Fibroblast of mammary gland (primary cell): ENCODE measurements around the gene ZNF211.

Experiments used
- DNase-seq: peaks from one replicate; pipeline ENCODE4 v3.0.0-alpha.2; 2010; ENCODE audit warnings: low read depth
- H3K4me3 ChIP-seq: 2 replicates; pipeline ENCODE4 v1.5.1; 2011; ENCODE audit warnings: low read depth, mild to moderate bottlenecking, low read length, moderate library complexity; ENCODE audit not compliant: control insufficient read depth
- CTCF ChIP-seq: conservative IDR thresholded peaks from 2 replicates; pipeline ENCODE4 v1.5.1; 2011; ENCODE audit warnings: low read depth, low read length, inconsistent platforms; ENCODE audit not compliant: control insufficient read depth, insufficient read depth

The ZNF211 gene

GRCh38 chr19:57637379-57637778 lies 4.4 kb downstream of the ZNF211 start:
- no peak for TF ChIP-seq CTCF
- no peak overlapping the region for H3K4me3 ChIP-seq
- DNase-seq, result no peak

DNA sequence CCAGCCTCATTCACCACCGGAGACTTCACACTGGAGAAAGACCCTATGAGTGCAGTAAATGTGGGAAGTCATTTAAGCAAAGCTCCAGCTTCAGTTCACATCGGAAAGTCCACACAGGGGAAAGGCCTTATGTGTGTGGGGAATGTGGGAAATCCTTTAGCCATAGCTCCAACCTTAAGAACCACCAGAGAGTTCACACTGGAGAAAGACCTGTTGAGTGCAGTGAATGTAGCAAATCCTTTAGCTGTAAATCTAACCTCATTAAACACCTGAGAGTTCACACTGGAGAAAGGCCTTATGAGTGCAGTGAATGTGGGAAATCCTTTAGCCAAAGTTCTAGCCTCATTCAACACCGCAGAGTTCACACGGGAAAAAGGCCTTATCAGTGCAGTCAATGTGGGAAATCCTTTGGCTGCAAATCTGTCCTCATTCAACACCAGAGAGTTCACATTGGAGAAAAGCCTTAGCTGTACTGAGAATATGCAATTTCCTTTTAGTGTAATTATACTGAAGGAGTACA lies 8.8 kb downstream of the ZNF211 start:
- no peak overlapping the region for H3K4me3 ChIP-seq
- no peak for DNase-seq
- no peak for TF ChIP-seq CTCF

DNA sequence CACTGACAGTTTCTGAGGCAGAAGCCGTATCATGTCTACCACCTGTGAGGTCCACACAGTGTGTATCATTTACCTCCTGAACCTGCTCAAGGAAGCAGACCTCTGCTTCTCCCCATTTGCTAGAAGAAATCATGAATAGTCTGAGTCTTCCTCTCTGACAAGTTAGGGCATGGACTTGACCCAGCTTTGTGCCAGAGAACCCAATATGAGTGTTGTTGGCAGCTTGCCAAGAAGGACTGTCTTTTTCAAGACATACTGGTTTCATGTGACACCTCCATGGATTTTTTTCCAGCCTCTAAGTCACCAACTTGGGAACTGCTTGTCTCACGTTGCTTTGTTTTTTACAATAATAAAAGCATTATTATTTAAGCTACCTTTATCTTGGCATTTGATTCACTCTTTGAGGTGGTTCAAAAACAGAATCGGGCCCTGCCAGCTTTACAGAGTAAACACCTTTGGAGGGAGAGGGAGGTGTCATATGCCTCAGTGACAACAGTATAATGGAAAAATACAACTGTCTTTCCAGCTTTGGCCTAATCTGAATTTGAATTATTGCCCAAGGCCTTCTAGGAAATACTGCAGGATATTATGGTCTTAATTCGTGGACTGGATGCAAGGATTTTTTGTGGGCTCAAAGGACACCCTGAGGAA lies 9.6 kb downstream of the ZNF211 start:
- no peak for TF ChIP-seq CTCF
- DNase-seq, result no peak
- H3K4me3 ChIP-seq, result no peak overlapping the region

DNA sequence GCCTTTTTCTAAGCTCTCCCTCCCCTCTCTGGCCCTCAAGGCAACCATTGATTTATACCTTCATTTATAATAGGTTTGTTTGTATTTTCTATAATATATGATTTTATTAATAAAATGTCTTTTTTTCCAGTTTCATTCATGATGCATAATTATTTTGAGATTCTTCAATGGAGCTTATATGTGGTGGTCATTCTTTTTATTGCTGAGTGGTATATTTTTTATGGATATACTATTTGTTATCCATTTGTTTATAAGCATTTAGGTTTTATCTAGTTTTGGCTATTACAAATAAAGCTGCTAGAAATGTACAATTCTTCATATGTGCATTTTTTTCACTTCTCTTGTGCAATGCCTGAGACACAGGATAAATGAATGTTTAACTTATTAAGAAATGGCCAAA lies 10.8 kb downstream of the ZNF211 start:
- no peak for DNase-seq
- no peak overlapping the region for H3K4me3 ChIP-seq
- no peak for TF ChIP-seq CTCF

DNA sequence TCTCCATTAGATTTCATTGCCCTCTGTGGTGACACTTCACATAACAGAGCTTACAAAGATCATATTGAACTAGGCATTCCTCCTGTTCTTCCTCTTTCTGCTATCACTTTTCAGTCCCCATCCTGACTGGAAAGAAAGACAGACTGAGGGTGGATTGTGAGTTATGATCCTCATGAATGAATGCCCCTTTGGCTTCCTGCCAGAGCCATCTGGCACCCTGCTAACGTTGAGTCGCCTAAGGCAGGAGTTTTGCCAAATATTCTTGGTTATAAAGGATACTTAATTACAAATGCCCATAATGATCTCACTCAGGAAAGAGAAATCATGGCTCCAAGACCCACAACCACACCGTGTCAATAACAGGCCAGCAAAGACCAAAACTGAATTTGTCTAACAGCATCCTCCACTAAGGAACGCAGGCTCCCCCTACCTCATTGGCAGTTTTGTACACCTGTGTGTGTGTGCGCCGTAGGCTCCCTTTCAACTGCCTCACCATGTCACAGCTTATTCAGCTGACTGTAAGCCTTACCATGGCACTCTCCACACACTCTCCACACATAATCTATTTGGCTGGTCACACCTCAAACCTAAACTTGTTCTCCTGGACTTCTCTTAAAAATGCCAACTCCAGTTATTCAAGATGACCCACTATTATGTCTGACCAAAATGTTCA lies 15.5 kb downstream of the ZNF211 start:
- TF ChIP-seq CTCF, result no peak
- DNase-seq, result no peak

DNA sequence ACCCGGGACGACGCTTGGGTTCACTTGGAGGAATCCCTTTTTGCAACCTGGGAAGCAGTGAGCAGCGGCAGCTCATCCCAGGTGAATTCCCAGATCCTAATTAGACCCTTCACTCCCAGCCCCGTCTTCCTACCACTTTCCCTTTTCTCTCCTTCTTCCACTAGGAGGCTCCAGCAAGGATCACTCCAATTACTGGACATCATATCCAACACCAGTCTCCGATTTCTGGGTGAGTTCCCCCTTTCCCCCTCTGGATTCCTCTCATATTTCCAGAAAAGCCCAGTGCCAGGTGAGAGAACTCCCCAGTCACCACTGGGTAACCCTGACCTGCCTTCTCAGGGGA lies 18.7 kb downstream of the ZNF211 start:
- no peak overlapping the region for H3K4me3 ChIP-seq
- TF ChIP-seq CTCF, result no peak
- DNase-seq, result no peak

More for the DNA sequence above, 15.5 kb downstream of the ZNF211 start:
- no peak overlapping the region for H3K4me3 ChIP-seq
